GM18526 (cell line): ENCODE results near the gene CACNA1E.

Source experiments
- POLR2A ChIP-seq: IDR thresholded peaks from 3 replicates; pipeline ENCODE4 v1.6.1; 2011; ENCODE audit not compliant: insufficient read length; ENCODE audit errors: extremely low read depth

CACNA1E gene

GRCh38 chr1:181620183-181620582 lies 136.9 kb downstream of the CACNA1E start:
- TF ChIP-seq POLR2A = no peak

GRCh38 chr1:181623850-181624249 lies 140.5 kb downstream of the CACNA1E start:
- no peak for TF ChIP-seq POLR2A

- TF ChIP-seq POLR2A = no peak
Measured at GRCh38 chr1:181626279-181626938, 143.1 kb downstream of the CACNA1E start.

- no peak for TF ChIP-seq POLR2A
Measured at GRCh38 chr1:181630398-181630797, 147.1 kb downstream of the CACNA1E start.

- TF ChIP-seq POLR2A = no peak
Measured at GRCh38 chr1:181630838-181631237, 147.5 kb downstream of the CACNA1E start.

- TF ChIP-seq POLR2A = no peak
Measured at GRCh38 chr1:181632492-181632891, 149.2 kb downstream of the CACNA1E start.

GRCh38 chr1:181632960-181633359 lies 149.6 kb downstream of the CACNA1E start:
- no peak for TF ChIP-seq POLR2A

GRCh38 chr1:181635110-181635509 lies 151.8 kb downstream of the CACNA1E start:
- no peak for TF ChIP-seq POLR2A

- TF ChIP-seq POLR2A = no peak
Measured at GRCh38 chr1:181637998-181638397, 154.7 kb downstream of the CACNA1E start.

- TF ChIP-seq POLR2A = no peak
Measured at GRCh38 chr1:181640956-181641355, 157.6 kb downstream of the CACNA1E start.

GRCh38 chr1:181643631-181644030 lies 160.3 kb downstream of the CACNA1E start:
- TF ChIP-seq POLR2A = no peak

- TF ChIP-seq POLR2A = no peak
Measured at GRCh38 chr1:181645171-181645570, 161.9 kb downstream of the CACNA1E start.

GRCh38 chr1:181646710-181647109 lies 163.4 kb downstream of the CACNA1E start:
- TF ChIP-seq POLR2A = no peak

GRCh38 chr1:181647314-181648035 lies 164.2 kb downstream of the CACNA1E start:
- TF ChIP-seq POLR2A = no peak

- TF ChIP-seq POLR2A = no peak
Measured at GRCh38 chr1:181651276-181651675, 168.0 kb downstream of the CACNA1E start.

GRCh38 chr1:181655756-181656155 lies 172.4 kb downstream of the CACNA1E start:
- no peak for TF ChIP-seq POLR2A

GRCh38 chr1:181656491-181656890 lies 173.2 kb downstream of the CACNA1E start:
- TF ChIP-seq POLR2A = no peak
